ENCODE data around the gene ARL3. TPM values are rescaled to one million over a fixed set of nuclear protein-coding genes. Genes with fewer than 3 reads are reported as not detected.
"Not testable (repeated sequence)": the region's sequence is repeated elsewhere in the genome, so short reads cannot be mapped to it uniquely, and the experiment has no call there.

ARL3 gene
- polyA plus RNA-seq, 1 experiment, result 8.1 TPM

DNA sequence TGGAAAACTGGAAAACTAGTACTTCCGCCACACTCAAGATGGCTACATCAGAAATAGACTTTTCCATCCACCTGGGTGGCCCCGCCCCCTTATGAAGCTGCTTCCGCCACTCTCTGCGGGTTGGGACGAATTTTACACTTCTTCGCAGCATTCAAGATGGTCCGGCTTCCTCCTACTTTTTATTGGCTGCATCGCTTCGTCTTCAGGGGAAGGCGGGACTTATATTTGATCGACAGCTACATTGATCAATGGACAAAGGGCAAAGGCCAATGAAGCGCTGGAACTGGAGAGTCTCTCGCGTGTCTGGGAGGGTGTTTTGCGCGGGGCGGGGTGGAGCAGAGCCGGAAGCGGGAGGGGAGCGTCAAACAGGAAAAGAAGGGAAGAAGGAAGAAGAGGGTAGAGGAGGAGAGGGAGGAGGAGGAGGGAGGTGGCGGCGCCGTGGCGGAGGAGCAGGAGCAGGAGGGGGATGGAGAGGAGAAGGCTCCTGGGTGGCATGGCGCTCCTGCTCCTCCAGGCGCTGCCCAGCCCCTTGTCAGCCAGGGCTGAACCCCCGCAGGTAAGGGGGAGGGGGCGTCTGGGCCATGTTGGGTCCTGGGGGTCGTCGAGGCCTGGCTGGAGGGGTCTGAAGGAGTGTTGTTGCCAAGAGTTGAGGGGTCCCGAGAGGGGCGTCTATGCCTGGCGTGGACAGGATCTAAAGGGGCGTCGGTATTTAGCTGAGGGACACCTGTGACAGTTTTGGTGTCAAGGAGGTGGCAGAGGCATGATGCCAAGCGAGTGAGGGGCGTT is 29.6 kb upstream of the ARL3 start, which contains the start of gene WBP1L:
WBP1L (plus strand) TSS at position 361 of the 786 bp plus-strand sequence; CDS start at position 467, 106 bp downstream.
- no peaks in the 10 kb centered on the region for H3K36me3 ChIP-seq (ENCODE audit: control insufficient read depth, insufficient read depth, low read length)
- ChIA-PET POLR2A (interaction anchor here (0.6 to 1.0 kb wide), 5 partner anchors 10 to 1683 kb away, joined by 3 to 8 read pairs (median 3); no protein-coding TSS in a partner anchor), CTCF (interaction anchor here (0.7 to 2.5 kb wide), 2 partner anchors 9 to 124 kb away, joined by 3 to 14 read pairs; no protein-coding TSS in a partner anchor)
- TF ChIP-seq, protein P1, sequence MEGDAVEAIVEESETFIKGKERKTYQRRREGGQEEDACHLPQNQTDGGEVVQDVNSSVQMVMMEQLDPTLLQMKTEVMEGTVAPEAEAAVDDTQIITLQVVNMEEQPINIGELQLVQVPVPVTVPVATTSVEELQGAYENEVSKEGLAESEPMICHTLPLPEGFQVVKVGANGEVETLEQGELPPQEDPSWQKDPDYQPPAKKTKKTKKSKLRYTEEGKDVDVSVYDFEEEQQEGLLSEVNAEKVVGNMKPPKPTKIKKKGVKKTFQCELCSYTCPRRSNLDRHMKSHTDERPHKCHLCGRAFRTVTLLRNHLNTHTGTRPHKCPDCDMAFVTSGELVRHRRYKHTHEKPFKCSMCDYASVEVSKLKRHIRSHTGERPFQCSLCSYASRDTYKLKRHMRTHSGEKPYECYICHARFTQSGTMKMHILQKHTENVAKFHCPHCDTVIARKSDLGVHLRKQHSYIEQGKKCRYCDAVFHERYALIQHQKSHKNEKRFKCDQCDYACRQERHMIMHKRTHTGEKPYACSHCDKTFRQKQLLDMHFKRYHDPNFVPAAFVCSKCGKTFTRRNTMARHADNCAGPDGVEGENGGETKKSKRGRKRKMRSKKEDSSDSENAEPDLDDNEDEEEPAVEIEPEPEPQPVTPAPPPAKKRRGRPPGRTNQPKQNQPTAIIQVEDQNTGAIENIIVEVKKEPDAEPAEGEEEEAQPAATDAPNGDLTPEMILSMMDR (IDR thresholded peaks at IDR 0.05; ENCODE audit: insufficient read depth, low read depth, low read length), result no peak
- peak within 1 kb of the TSS; percentile 90 for H3K4me3 ChIP-seq (ENCODE audit: low read depth, low read length)
- peak; percentile 100 for DNase-seq (ENCODE audit: low read depth)
- no peaks in the 10 kb centered on the region for H3K27me3 ChIP-seq (ENCODE audit: control insufficient read depth, insufficient read depth, low read length)

DNA sequence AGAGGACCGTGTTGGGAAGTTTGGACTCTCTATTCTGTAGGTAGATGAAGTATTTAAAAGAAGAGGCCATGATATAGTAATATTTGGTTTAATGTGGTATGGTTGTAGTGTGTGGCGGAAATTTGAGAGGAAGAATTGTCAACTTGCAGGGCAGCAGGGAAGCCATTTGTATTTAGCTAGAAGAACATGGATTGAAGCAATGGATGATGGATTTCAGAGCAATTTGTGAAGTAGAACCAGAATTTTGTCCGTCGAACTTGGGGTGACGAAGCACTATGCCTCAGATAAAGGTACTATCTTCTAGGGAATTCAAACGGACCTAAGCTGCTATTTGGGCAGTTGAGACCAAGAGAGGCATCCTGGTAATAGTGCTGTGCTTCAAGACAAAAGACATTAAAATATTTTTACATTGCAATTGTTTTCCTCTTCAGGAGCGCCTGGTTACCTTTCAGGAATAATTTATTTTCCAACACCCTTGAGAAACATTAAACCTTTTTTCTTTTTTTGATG is 28.9 kb upstream of the ARL3 start:
- Histone ChIP-seq H3K27me3 (ENCODE audit: control insufficient read depth, insufficient read depth, low read length) (no peaks in the 10 kb centered on the region), H3K36me3 (ENCODE audit: control insufficient read depth, insufficient read depth, low read length) (no peaks in the 10 kb centered on the region), H3K4me3 (ENCODE audit: low read depth, low read length) (no peak overlapping the region)
- TF ChIP-seq, protein P1 (IDR thresholded peaks at IDR 0.05; ENCODE audit: insufficient read depth, low read depth, low read length), result no peak
- no peak for DNase-seq (ENCODE audit: low read depth)
- POLR2A ChIA-PET, result interaction anchor here (0.6 to 1.0 kb wide), 4 partner anchors 11 to 30 kb away, joined by 3 to 4 read pairs (median 3); no protein-coding TSS in a partner anchor
- CTCF ChIA-PET, result interaction anchor here (0.7 to 2.5 kb wide), 4 partner anchors 10 to 134 kb away, joined by 3 to 14 read pairs (median 3); no protein-coding TSS in a partner anchor

DNA sequence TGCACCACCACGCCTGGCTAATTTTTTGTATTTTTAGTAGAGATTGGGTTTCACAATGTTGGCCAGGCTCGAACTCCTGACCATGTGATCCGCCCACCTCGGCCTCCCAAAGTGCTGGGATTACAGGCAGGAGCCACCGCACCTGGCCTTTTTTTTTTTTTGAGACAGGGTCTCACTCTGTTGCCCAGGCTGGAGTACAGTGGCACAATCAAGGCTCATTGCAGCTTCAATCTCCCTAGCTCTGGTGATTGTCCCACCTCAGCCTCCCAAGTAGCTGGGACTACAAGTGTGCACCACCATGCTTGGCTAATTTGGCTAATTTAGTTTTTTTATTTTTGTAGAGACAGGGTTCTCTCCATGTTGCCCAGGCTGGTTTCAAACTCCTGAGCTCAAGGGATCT is 28.1 kb upstream of the ARL3 start:
- POLR2A ChIA-PET; H3K36me3 ChIP-seq (ENCODE audit: control insufficient read depth, insufficient read depth, low read length); DNase-seq (ENCODE audit: low read depth); H3K27me3 ChIP-seq (ENCODE audit: control insufficient read depth, insufficient read depth, low read length); H3K4me3 ChIP-seq (ENCODE audit: low read depth, low read length): not testable (repeated sequence)
- CTCF ChIA-PET, result interaction anchor here (0.7 to 1.3 kb wide), 3 partner anchors 11 to 135 kb away, joined by 3 read pairs; no protein-coding TSS in a partner anchor

DNA sequence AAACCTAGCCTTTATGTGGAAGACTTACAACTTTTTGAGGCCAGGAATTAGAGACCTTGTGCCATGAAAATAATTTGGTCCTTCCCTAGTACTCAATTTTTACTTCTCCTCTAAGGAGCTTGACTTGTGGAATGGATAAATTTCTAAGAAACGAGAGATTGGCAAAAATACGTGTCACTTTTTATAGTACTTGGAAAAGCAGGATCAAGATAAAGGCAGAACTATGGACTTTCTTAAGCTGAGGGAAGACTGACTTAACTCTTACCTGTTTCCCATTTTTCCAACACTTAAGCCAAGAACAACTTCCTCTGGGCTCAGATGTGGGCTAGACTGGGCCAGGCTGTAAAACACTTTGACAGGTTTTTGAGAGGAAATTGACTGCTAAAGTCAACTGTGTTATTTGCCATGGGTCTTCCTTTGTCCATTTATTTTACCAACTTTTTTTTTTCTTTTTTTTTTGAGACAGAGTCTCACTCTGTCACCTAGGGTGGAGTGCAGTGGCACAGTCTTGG is 27.6 kb upstream of the ARL3 start:
- CTCF ChIA-PET, result interaction anchor here (1.3 to 1.6 kb wide), 2 partner anchors 11 to 14 kb away, joined by 3 to 4 read pairs; no protein-coding TSS in a partner anchor
- no peak for DNase-seq (ENCODE audit: low read depth)
- H3K36me3 ChIP-seq (ENCODE audit: control insufficient read depth, insufficient read depth, low read length), result no peaks in the 10 kb centered on the region; the same call in 1 of the 2 replicates
- POLR2A ChIA-PET, result no interaction called here
- TF ChIP-seq, protein P1 (IDR thresholded peaks at IDR 0.05; ENCODE audit: insufficient read depth, low read depth, low read length), result no peak
- no peaks in the 10 kb centered on the region for H3K27me3 ChIP-seq (ENCODE audit: control insufficient read depth, insufficient read depth, low read length)
- no peak overlapping the region for H3K4me3 ChIP-seq (ENCODE audit: low read depth, low read length)

DNA sequence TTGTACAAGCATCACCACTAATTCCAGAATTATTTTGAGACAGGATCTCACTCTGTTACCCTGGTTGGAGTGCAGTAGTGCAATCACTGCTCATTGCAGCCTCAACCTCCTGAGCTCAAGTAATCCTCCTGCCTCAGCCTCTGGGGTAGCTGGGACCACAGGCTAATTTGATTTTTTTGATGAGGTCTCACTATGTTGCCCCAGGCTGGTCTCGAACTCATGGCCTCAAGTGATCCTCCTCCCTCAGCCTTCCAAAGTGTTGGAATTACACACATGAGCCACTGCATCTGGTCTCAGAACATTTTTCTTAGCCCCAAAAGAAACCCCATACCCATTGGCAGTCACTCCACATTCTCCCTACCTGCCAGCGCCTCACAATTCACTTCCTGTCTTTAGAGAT is 26.0 kb upstream of the ARL3 start:
- ChIA-PET CTCF (interaction anchor here (1.2 to 1.6 kb wide), 2 partner anchors 12 to 162 kb away, joined by 3 to 4 read pairs; no protein-coding TSS in a partner anchor), POLR2A (no interaction called here)
- no peak overlapping the region for H3K4me3 ChIP-seq (ENCODE audit: low read depth, low read length)
- TF ChIP-seq, protein P1 (IDR thresholded peaks at IDR 0.05; ENCODE audit: insufficient read depth, low read depth, low read length), result no peak
- no peaks in the 10 kb centered on the region; the same call in 1 of the 2 replicates for H3K36me3 ChIP-seq (ENCODE audit: control insufficient read depth, insufficient read depth, low read length)
- H3K27me3 ChIP-seq (ENCODE audit: control insufficient read depth, insufficient read depth, low read length), result no peaks in the 10 kb centered on the region
- no peak for DNase-seq (ENCODE audit: low read depth)

Measured in BJ (cell line).